Measurements from ENCODE around the gene F2. TPM values are rescaled to one million over a fixed set of nuclear protein-coding genes. Genes with fewer than 3 reads are reported as not detected.
A peak's percentile ranks its signal among the peaks of the same experiment; 100 is the strongest.

The F2 gene
- total RNA-seq, 4 donors from 2014 or later: not detected

DNA sequence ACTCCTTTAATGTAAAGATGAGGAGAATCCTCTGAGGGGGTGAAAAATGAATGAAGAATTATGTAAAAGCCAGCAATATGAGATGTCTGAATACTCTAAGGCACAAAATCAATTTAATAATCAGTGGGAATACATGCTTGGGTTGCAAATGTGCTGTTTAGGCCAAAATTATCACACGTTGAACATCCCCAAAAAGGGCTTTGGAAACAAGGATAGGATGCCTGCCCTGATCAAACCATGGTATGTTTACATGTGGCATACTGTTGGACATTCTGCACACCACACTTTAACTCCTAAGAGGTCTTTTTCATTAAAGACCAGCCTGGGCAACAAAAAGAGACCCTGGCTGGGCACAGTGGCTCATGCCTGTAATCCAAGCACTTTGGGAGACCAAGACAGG is 26.3 kb downstream of the F2 start:
- WGBS, 2 donors: 85 to 94% methylated on average over 1 of the region's 1 CpG

GRCh38 chr11:46745995-46746394 is 27.0 kb downstream of the F2 start:
- H3K4me3 ChIP-seq (ENCODE audit: low read depth, poor library complexity, severe bottlenecking): no peak overlapping the region
- intact Hi-C loops (cut with DNase I; ENCODE audit: low total_unique reads): no loop called here
- 88 to 93% methylated on average over 3 of the region's 3 CpGs for WGBS, 2 donors
- TF ChIP-seq CTCF (IDR thresholded peaks at IDR 0.05): no peak
- TF ChIP-seq POLR2A (IDR thresholded peaks at IDR 0.05): no peak
- no peak for DNase-seq (ENCODE audit: low spot score in 2 of 2)

More for the DNA sequence above, 26.3 kb downstream of the F2 start:
- no peak for TF ChIP-seq CTCF (IDR thresholded peaks at IDR 0.05)
- no peak for TF ChIP-seq POLR2A (IDR thresholded peaks at IDR 0.05)
- no peak for DNase-seq (ENCODE audit: low spot score in 2 of 2)
- no peak overlapping the region for H3K4me3 ChIP-seq (ENCODE audit: low read depth, poor library complexity, severe bottlenecking)
- intact Hi-C loops (cut with DNase I; ENCODE audit: low total_unique reads): no loop called here

DNA sequence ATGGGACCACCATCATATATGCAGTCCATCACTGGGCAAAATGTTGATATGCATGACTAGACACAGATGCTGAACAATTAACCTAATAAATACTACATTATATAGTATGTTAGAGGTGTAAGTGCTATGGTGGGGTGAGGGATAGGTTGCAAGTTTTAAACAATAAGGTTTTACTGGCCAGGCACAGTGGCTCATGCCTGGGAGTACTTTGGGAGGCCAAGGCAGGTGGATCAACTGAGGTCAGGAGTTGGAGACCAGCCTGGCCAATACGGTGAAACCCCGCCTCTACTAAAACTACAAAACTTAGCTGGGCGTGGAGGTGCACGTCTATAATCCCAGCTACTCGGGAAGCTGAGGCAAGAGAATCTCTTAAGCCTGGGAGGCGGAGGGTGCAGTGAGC is 28.1 kb downstream of the F2 start:
- WGBS, 2 donors: 93 to 95% methylated on average over 6 of the region's 6 CpGs
- intact Hi-C loops (cut with DNase I; ENCODE audit: low total_unique reads): no loop called here
- no peak overlapping the region for H3K4me3 ChIP-seq (ENCODE audit: low read depth, poor library complexity, severe bottlenecking)
- DNase-seq (ENCODE audit: low spot score in 2 of 2): peak in 1 of 2 donors; percentile 17
- no peak for TF ChIP-seq CTCF (IDR thresholded peaks at IDR 0.05)
- no peak for TF ChIP-seq POLR2A (IDR thresholded peaks at IDR 0.05)

GRCh38 chr11:46755962-46756361 is 36.9 kb downstream of the F2 start:
- no peak for TF ChIP-seq POLR2A (IDR thresholded peaks at IDR 0.05)
- TF ChIP-seq CTCF (IDR thresholded peaks at IDR 0.05): no peak
- intact Hi-C loops (cut with DNase I; ENCODE audit: low total_unique reads): no loop called here
- DNase-seq (ENCODE audit: low spot score in 2 of 2): no peak
- no peak overlapping the region for H3K4me3 ChIP-seq (ENCODE audit: low read depth, poor library complexity, severe bottlenecking)

GRCh38 chr11:46759196-46759595 is 40.2 kb downstream of the F2 start:
- no peak for TF ChIP-seq CTCF (IDR thresholded peaks at IDR 0.05)
- TF ChIP-seq POLR2A (IDR thresholded peaks at IDR 0.05): no peak
- WGBS, 2 donors: 95 to 98% methylated on average over 6 of the region's 6 CpGs
- intact Hi-C loops (cut with DNase I; ENCODE audit: low total_unique reads): no loop called here
- no peak for DNase-seq (ENCODE audit: low spot score in 2 of 2)
- no peak overlapping the region for H3K4me3 ChIP-seq (ENCODE audit: low read depth, poor library complexity, severe bottlenecking)

- 95 to 96% methylated on average over 6 of the region's 6 CpGs for WGBS, 2 donors
- H3K4me3 ChIP-seq (ENCODE audit: low read depth, poor library complexity, severe bottlenecking): no peak overlapping the region
- TF ChIP-seq CTCF (IDR thresholded peaks at IDR 0.05) (no peak), POLR2A (IDR thresholded peaks at IDR 0.05) (no peak)
- no peak for DNase-seq (ENCODE audit: low spot score in 2 of 2)
- intact Hi-C loops (cut with DNase I; ENCODE audit: low total_unique reads): no loop called here
Measured at GRCh38 chr11:46760429-46761128, 41.6 kb downstream of the F2 start.
